Embryonic facial prominence (tissue), 1 donor: ENCODE measurements around the gene ABR.

Source experiments
- DNase-seq: peaks from one replicate; pipeline ENCODE4 v3.0.0-alpha.2; 2016; ENCODE audit errors: extremely low spot score

ABR gene

DNA sequence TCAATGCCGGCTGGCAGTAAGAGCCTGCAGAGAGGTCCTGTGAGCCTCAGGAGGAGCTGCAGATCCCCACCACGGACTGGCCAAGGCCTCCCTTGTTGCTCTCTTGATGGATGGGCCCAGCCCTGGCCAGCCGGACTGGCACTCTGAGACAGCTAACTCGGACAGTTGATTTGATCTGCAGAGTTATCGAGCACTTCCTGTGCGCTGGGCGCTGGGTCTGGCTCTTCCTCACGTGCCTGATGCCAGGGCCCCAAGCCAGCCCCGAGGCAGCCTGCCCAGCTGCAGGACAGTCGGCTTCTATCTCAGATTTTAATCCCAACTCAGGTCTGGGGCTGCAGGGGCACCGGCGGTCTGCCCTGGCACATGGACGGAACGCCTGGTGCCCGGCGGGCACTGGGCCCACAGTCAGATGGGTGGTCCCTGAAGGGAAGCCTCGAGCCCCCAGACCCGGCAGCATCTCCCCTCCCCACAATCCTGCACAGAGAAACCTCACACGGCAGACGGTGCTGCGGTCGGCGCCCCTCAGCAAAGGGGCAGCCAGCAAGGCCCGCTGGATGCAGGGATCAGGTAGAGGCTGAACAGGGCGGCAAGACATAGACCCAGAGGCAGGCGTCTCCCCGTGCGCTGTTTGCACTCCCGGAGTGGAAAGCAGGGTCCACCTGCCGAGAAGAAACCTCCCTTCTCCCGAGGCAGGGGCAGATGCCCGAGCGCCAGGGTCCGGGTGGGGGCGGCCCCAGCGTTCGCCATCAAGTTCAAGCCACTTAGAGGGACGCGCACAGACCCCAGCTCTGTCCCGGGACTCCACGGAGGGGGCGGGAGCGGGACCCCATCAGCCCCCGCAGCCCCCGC is 148.9 kb downstream of the ABR start:
- no peak for DNase-seq

DNA sequence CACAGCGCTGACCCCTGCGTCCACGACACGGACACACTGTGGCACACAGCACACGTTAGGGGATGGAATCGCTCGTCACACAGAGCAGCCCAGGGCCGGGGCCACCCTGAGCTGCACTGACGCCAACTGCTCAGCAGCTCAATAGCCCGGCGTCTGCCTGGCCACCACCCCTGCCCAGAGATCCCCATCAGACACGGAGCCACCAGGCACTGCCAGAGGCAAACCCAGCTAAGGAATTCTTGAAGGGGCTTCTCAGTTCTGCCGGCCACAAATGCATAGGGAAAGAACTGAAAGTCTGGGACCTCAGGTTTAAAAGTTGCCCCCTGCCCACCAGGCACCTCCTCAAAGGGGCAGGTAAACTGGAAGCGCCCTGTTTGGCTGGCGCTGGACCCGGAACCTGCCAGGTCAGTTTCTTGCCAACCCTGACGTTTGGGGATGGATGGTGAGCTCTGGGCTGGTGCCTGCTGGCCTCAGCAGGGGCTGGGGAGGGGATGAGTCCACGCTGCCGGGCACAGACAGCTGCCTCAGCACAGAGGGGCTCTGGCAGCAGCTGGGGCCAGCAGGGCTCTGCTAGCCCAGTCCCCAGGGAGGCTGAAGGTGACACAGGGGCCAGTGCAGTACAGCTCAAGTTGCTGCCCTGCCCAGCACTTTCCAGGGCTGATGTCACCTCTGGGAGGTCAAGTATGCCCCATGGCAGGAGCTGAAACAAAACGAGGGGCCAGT is 149.7 kb downstream of the ABR start:
- DNase-seq = no peak

- no peak for DNase-seq
Observed at GRCh38 chr17:1029196-1029921, 150.4 kb downstream of the ABR start.

DNA sequence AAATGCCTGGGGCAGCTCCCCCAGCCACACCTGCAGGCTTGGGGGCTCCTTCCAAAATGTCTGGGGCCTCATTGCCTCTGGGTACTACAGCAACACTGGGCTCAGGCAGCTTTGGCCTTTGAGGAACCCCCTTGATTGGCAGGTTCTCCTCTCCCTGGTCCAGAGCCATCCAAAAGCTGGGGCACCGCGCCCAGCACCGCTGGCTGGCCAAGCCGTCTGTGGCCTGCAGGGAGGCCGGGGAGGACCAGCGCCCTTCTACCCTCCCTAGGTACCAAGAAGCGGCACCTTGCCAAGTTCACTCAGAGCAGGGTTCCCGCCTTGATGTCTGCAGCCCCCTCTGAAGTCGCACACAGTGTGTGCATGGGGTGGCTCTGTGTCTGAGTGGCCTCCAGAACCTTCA is 152.7 kb downstream of the ABR start:
- DNase-seq = no peak

- no peak for DNase-seq
Observed at GRCh38 chr17:1026599-1026975, 153.2 kb downstream of the ABR start.

DNA sequence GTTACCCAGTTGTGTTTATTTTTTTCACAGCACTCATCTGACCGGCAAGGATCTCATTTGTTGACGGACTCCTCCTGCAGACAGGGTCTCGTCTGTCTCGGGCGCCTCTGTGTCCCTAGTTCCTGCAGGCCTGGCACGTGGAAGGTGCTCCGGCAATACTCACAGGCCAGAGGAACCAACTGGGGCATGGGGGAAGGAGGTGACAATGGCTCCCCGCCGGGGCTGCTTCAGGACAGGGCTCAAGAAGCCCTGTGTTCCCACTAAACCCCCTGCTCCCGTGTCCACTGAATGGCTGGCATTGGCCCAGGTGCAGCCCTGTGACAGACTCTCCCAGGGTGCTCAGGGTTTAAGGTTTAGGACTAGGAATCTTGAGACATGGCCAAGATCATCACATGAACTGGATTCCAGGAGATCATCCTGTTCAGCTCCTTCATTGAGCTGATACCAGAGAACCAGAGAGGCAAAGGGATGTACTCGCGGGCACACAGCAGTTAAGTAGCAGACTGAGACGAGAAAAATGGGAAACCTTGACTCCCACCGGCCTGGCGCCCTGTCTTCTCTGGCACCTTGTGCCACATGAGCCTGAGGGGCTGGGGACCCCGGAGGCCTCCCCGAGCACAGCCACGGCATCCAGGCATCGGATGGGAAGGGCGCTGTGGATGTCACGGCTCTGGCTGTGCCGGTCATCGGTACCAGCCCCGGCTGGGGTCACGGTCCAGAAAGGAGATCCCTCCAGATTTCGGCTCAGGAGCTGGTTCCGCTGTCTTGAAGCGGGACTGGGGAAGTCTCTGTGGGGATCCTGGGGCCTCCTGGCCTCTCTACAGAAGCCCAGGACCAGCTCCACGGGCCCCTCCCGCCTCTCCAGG is 153.8 kb downstream of the ABR start:
- DNase-seq = no peak

DNA sequence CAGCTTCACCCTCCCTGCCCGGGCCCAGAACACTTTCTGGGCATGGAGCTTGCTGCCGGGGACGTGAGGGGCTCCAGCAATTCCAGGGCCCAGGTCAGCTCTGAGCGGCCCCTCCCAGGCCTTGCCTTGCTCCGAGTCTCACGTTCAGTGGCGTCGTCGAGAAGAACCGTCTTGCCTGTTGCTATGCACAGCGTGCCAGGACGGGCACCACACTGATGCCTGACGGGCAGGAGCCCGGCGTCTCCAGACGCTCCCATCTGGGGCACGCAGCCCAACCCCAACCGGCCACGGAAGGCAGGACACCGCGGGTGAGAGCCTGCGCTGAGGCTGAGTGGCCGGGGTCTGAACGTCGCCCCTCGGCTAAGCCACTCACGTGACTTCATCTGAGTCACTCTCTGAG is 155.7 kb downstream of the ABR start:
- no peak for DNase-seq

DNA sequence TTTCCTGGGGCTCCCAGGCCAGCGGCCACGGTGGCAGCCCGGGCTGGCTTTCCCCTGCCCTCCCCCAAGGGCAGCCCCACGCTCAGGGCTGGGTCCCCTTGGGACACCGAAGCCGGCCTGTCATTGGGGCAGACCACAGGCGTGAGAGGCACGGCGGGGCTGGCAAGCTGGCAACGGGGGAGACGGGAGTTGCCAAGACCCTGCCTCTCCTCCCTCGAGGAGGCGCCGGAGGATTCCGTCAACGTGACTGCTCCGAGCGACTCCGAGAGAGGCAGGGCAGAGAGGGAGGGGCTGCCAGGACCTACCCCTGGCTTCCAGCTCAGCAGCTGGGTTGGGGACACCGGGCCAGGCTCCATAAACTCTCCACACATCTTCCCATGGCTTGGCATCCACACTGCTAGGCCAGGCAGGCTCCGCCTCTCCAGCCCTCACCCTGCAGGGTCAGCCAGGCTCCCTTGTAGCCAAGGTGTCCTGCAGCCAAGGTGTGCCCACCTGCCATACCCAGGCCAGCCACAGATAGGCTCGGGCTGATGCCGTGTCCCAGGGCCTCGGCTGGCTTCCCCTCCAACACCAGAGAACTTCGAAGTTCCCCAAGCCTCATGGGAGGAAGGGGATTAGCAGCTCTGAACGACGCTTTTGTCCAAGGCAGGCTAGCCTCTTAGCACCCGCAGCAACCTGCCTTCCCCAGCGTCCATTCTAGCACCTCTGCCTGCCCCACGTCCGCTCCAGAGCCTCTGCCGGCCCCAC is 157.3 kb downstream of the ABR start:
- DNase-seq = no peak

- no peak for DNase-seq
Observed at GRCh38 chr17:1021147-1021546, 158.6 kb downstream of the ABR start.

- DNase-seq = no peak
Observed at GRCh38 chr17:1019451-1019850, 160.3 kb downstream of the ABR start.

DNA sequence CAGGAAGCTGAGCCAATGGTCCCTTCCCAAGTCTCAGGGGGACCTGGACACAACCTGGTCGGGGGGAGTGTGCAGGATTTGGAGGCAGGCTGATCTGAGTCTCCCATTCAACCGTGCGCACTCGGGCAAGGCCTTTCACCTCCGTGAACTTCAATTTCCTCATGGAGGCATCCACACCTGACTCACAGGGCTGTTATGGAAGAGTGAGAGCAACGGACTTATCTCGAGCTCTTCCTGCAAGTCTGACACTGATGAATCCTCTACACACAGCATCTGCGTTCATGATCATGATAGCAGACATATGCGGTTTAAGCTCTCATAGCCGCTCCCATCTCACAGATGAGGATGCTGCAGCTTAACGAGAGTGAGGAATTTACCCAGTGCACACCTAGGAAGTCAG is 161.2 kb downstream of the ABR start:
- DNase-seq = no peak

DNA sequence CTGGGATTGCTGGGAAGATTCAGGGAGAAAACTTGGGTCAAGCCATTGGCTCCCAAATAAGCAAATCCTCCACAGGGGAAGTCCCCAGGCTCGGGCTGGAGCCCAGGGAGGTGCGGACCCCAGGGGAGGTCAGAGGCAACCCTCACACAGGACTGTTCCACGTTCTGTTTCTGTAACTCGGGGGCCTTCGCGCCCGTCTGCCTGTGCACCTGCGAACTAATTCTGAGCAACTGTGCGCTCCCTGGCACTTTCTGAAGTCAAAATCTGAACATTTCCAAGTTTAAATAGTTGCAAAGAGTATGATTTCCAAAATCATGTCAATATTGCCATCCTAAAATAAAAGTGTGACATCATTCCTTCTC is 166.1 kb downstream of the ABR start:
- no peak for DNase-seq

- DNase-seq = no peak
Observed at GRCh38 chr17:1012823-1013728, 166.7 kb downstream of the ABR start.

- no peak for DNase-seq
Observed at GRCh38 chr17:1011760-1012735, 167.7 kb downstream of the ABR start.

- no peak for DNase-seq
Observed at GRCh38 chr17:1011138-1011537, 168.6 kb downstream of the ABR start.

- DNase-seq = no peak
Observed at GRCh38 chr17:1010586-1010985, 169.2 kb downstream of the ABR start.

GRCh38 chr17:1010086-1010450 is 169.7 kb downstream of the ABR start:
- DNase-seq = no peak

DNA sequence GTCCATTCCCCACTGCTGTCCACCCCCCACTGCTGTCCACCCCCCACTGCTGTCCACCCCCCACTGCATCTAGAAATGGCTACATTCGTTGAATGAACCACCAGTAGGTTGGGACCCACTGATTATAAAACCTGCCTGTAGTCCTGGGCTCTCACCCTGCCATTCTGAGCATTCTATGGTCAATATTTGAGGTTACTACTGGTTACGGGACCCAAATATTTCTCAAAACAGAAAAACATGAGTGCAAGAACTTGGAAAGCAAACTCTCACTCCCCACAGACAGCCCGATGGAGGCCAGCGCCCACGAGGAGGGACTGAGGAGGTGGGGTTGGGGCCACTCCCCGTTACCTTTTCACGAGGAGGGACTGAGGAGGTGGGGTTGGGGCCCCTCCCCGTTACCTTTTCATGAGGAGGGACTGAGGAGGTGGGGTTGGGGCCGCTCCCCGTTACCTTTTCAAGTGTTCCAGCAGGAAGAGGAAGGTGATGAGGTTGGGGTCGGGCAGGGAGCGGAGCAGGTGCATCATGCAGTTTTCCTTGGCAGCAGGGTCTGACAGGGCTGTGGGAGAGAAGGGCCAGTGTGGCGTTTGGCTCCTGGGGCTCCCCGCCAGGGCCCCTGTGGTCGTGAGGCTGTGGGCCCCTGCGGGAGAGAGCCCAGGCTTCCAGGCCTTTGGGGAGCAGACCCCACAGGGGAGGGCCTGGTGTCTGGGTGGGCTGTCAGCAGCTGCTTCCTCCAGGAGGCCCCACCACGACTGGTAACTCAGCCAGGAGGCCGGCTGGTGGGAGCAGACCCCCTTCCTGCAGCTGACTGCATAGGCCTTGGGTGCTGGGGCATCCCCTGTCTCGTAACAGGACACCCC is 170.3 kb downstream of the ABR start:
- no peak for DNase-seq
